ENCODE measurements around the gene SPATA9. TPM values are rescaled to one million over a fixed set of nuclear protein-coding genes. Genes with fewer than 3 reads are reported as not detected.

Gene SPATA9
- total and polyA plus RNA-seq, 9 of the 15 experiments (the other 6 are each of a cell fraction or from before 2014, with no cell fraction given): 0.16 to 5.5 (median 0.39) TPM; not detected in 3

GRCh38 chr5:95725071-95725820, 42.5 kb upstream of the SPATA9 start (continued):
- peak in 1 of 2 experiments; percentile 49 for TF ChIP-seq AFF1 (IDR thresholded peaks at IDR 0.05; ENCODE audit: low read depth in 1 of 2, partially characterized antibody in 2 of 2)
- TF ChIP-seq SMARCE1 (IDR thresholded peaks at IDR 0.05): 0 out of 2 replicates have a peak, but pooled peaks have one; percentile 14
- no peak for TF ChIP-seq KAT2B (IDR thresholded peaks at IDR 0.05; ENCODE audit: low read depth, low read length)
- 0 out of 2 replicates have a peak, but pooled peaks have one; percentile 35 for TF ChIP-seq ZNF449 (CRISPR knock-in tag; IDR thresholded peaks at IDR 0.05)
- peak; percentile 94 for TF ChIP-seq SPI1 (IDR thresholded peaks at IDR 0.05; ENCODE audit: borderline replicate concordance, low read depth, low read length)
- TF ChIP-seq NR2C2 (CRISPR knock-in tag; IDR thresholded peaks at IDR 0.05): no peak
- no peak for TF ChIP-seq NR2C2 (tag; IDR thresholded peaks at IDR 0.05)
- no peak for TF ChIP-seq CEBPG (CRISPR knock-in tag; IDR thresholded peaks at IDR 0.05)
- peak; percentile 49 to 52; a peak in 3 of 4 replicates for TF ChIP-seq CEBPG (tag; conservative IDR thresholded peaks at IDR 0.05 in 1 of 2, IDR thresholded peaks at IDR 0.05 in 1 of 2)
- no peak for TF ChIP-seq AFF4 (CRISPR knock-in tag; IDR thresholded peaks at IDR 0.05)
- no peak for TF ChIP-seq KAT7 (CRISPR knock-in tag; IDR thresholded peaks at IDR 0.05; ENCODE audit: borderline replicate concordance)
- no peak for TF ChIP-seq TSHZ1 (CRISPR knock-in tag; IDR thresholded peaks at IDR 0.05)
- no peak for TF ChIP-seq HNRNPLL (IDR thresholded peaks at IDR 0.05; ENCODE audit: low read depth, low read length, poor library complexity, severe bottlenecking)
